ENCODE data around the gene GASK1A.
A peak's percentile ranks its signal among the peaks of the same experiment; 100 is the strongest.
"Not testable (repeated sequence)": the region's sequence is repeated elsewhere in the genome, so short reads cannot be mapped to it uniquely, and the experiment has no call there.

Gene GASK1A

GRCh38 chr3:43032646-43033628 lies 53.8 kb downstream of the GASK1A start:
- DNase-seq = no peak

DNA sequence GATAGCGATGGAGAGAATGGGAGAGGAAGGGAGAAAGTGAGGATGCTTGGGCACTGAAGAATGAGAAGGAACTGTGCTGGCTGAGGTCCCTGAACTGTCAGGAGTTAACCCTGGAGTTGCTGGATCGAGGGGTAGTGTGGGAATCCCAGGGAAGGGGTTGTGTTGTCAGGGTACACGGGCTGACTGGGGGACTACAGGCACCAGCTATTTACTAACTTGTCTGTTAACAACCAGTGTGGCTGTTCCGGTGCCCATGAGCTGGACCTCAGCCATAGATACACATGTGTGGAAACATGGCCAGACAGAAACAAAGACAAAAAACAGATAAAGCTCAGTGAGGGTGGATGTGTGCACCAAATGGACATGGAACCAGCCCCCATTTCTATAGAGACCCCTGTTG lies 55.1 kb downstream of the GASK1A start:
- DNase-seq = no peak

- no peak for DNase-seq
These were observed 55.8 kb downstream of the GASK1A start for GRCh38 chr3:43034911-43035310.

GRCh38 chr3:43035801-43036365 lies 56.8 kb downstream of the GASK1A start:
- DNase-seq = no peak

DNA sequence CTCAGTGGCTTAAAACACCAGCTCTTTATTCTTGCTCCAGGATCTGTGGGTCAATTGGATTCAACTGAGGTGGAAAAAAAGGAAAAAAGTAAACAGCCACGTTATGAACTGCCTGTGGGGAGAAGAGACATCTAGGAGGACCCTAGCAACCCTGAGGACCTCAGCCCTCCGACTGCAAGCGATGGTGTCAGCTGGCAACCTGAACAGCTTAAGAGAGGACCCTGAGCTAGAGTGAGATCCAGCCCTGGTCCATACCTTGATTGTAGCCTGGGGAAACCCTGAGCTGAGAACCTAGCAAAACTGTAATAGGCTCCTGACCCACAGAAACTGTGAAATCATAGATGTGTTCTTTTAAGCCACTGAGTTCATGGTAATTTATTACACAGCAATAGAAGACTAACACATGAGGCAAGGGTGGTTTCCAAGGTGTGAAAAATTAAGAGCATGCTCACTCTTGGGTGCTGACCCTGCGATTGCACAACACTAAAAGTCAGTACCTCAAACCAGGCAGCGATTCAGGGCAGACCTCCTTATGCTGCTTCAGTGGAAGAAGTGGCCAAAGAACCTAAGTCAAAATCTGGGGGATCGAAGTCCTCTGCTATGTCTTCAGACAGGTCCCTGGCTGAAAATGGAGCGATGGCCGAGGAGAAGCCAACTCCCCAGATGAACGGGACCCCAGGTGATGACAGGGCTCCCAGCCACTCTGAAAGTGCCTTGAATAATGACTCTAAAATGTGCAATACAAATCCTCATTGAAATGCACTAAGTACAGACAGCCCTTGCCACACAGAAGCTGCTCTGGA lies 57.7 kb downstream of the GASK1A start:
- DNase-seq = no peak

- DNase-seq = no peak
These were observed 58.9 kb downstream of the GASK1A start for GRCh38 chr3:43038010-43038409.

DNA sequence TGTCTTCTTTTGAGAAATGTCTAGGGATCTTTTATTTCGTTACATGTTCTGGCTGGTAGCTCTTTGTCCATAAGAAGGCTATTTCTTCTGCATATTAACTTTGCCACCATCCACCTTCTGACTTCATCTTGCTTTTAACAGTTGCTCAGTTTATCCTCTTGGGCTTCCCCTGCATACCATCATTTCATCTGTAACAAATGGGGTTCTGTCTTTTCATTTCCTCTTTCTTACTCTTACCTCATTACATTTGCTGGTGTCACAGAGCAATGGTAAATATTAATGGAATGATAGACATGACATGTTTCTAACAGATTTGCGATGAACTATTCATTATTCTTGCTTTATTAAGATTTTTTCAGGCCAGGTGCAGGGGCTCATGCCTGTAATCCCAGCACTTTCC lies 62.4 kb downstream of the GASK1A start:
- no peak for DNase-seq

DNA sequence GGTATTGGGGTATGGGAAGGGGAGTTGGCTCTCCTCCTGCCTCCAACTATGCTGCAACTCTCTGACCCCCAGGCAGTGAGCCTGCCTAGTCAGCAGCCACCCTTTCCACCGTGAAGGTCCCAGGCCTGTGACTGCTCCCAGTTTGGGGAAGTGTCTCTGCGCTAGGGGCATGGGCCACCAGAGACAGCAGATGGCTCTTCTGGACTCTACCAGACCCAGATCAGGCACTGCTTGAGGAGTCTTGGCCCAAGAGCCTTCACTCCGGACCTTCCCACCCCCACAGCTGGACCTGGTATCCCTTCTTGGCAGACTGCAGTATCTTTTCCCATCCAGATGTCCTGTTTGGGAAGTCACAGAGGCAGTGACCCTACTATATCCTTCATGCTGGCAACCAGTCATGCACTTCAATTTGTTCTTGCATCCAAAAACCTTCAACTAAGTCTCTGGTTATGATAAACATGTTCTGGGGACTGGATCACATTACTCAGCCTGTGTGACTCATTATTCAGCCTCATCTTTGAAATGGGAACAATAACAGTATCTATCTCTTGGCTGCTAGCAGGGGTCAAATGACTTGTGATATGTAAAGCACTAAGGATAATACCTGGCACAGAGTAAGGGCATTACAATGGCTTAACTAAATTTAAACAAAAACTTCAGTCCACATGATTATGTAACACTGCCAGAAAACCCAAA lies 64.1 kb downstream of the GASK1A start:
- DNase-seq = no peak

GRCh38 chr3:43043793-43044192 lies 64.7 kb downstream of the GASK1A start:
- DNase-seq = peak in 1 of 2 experiments; percentile 24

- DNase-seq = not testable (repeated sequence)
These were observed 66.0 kb downstream of the GASK1A start for GRCh38 chr3:43045079-43045478.

DNA sequence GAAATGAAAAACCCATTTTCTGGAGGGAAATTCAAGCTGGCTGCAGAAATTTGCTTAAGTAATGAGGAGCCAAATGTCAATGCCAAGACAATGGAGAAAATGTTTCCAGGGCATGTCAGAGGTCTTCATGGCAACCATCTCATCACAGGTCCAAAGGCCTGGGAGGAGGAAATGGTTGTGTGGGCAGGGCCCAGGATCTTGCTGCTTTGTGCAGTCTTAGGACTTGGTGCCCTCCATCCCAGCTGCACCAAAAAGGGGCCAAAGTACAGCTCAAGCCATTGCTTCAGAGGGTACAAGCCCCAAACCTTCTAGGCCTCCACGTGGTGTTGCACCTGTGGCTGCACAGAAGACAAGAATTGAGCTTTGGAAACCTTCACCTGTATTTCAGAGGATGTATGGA lies 67.5 kb downstream of the GASK1A start:
- DNase-seq = no peak

DNA sequence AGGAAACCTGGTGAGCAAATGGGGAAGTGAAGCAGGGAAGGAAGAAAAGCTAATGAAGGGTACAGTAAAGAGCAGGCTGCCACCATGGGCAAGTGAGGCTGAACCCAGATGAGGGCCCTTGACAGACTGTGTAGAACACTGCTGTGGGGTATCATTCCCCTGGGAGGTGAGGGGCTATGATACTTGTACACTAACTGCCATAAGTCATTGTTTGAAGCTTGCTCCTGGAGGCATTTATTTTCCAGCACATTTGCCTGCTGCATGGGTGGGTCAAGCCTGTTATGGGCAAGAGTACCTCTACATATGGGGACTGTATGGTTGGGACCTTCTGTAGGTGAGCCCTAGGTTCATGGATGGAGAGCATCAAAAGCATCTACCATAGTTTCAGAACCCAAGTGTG lies 69.4 kb downstream of the GASK1A start:
- DNase-seq = no peak

DNA sequence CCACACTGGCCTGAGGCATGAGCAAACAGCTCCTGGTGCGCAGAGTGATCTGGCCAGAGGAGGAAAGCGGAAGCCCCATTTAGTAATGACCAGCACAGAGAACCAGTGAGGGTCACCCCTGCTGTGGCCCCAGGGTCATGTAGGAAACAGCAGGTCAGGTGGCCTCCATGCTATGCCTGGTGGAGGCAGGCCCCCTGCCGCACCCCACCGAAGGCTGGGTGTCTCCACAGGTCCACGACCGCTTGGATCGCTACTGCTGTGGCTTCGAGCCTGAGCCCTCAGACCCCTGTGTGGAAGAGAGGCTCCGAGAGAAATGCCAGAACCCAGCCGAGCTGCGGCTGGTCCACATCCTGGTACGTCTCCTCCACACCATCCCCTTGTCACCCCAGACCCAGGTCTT lies 74.2 kb downstream of the GASK1A start:
- no peak for DNase-seq

DNA sequence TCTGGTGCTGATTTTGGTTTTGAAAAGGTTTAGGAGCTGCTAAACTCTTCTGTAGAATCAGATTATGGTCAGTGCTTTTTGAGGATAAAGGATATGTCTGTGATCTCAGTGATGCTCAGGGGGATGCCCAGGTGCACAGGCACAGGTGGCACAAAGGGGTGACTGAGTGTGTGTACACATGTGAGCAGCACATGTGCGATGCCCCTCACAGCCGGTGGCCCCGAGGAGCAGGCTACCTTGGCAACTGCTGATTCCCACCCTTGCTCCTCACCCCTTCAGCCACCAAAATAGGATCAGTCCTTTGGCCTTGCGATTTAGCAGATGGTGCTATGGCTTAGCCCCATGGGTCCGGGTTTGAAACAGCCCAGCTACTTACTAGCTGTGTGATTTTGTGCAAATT lies 75.6 kb downstream of the GASK1A start:
- no peak for DNase-seq

- no peak for DNase-seq
These were observed 76.3 kb downstream of the GASK1A start for GRCh38 chr3:43055393-43055792.

DNA sequence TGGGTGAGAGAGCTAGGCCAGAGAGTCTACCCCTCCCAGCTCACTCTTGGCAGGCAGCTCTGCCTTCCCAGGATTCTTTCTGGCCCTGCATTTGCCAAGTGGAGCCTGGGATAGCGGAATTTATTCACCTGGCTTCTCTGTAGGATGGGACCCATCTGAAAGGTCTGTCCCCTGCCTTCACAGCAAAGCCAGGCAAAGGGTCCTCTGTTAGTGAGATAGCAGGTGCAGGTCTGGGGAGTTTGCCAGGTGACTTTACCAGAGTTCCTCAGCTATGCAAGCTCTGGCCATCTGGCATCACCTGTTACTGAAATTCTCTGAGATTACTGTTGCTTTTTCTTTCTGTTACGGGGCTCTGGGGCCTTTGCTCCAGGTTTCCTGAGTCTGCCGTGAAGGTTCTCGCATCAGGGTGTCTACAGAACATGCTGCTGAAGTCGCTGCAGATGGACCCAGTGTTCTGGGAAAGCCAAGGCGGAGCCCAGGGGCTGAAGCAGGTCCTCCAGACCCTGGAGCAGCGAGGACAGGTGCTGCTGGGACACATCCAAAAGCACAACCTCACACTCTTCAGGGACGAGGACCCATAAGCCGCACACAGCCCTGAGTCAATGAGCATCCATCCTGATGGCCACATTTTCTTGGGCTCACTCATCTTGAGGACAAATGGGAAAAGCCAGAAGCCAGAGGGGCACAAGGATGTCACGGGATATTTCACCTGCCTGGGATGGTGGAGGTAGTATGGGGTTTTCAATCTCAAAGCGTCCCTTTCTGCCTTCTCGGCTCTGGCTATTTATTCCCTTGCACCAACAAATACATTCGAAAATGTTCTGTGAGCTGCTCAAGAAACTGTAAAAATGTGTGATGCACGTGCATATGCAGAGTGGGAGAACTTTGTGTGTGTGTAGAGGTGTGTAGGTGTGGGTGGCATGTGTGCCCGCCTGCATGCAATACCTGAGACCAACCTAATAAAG lies 77.0 kb downstream of the GASK1A start:
- DNase-seq = peak; percentile 52 to 76

DNA sequence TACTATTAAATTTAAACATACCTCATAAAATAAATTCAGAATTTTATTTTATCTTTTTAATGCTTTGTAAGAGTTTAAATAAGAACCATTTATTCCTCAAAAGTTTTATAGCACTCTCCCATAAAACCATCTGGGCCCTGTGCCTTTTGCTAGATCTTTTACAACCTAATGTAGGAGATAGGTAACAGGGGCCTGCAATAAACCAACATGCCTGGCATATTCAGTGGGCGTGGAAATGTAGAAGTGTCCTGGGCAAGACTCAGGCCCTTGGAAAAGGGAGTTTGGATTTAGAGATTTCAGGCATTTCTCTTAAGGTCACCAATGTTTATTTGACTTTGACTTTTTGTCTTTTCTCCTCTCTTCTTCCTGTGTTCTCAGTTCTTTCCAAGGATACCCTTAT lies 80.3 kb downstream of the GASK1A start:
- DNase-seq = no peak

- no peak for DNase-seq
These were observed 82.2 kb downstream of the GASK1A start for GRCh38 chr3:43061101-43061895.

GRCh38 chr3:43062040-43062563 lies 83.0 kb downstream of the GASK1A start:
- no peak for DNase-seq

DNA sequence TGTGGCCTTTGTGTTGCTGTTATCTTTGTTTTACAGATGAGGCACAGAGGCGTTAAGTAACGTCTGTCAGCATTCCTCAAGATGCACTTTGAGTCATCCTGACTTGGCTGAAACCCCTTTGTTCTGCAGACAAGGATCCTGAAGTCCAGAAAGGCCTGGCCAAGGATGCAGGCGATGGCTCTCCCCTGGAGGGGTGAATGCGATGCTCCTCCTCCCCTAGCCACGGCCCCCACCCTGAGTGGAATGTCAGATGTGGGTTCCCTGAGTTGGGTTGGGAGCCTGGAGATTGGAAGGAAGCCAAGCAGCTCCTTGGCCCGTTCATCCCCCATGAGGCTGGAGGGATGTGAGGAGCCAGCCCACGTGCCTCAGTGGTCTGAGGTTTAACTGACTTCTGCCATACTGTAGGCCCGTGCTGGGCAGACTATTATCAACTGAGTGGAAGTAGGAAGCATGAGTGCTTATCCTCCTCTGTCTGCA lies 83.5 kb downstream of the GASK1A start:
- DNase-seq = no peak

Data from cerebellar nuclear complex (tissue), 1 donor.